Measurements from ENCODE around the gene RNF220.
A peak's percentile ranks its signal among the peaks of the same experiment; 100 is the strongest.

RNF220 gene

DNA sequence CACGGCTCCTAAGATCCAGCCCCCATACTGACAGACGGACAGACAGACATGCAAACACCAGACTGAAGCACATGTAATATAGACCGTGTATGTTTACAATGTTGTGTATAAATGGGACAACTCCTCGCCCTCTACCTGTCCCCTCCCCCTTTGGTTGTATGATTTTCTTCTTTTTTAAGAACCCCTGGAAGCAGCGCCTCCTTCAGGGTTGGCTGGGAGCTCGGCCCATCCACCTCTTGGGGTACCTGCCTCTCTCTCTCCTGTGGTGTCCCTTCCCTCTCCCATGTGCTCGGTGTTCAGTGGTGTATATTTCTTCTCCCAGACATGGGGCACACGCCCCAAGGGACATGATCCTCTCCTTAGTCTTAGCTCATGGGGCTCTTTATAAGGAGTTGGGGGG lies 246.0 kb downstream of the RNF220 start:
- no peak overlapping the region for H3K4me2 ChIP-seq (ENCODE audit: low read length)
- peaks cover 6% of the 10 kb centered on the region; the same call in 1 of the 2 replicates for H3F3A ChIP-seq (ENCODE audit: control insufficient read depth, insufficient read depth)
- no peak for TF ChIP-seq EZH2phosphoT487 (IDR thresholded peaks at IDR 0.05; ENCODE audit: borderline replicate concordance, low read length)
- TF ChIP-seq, protein P1, sequence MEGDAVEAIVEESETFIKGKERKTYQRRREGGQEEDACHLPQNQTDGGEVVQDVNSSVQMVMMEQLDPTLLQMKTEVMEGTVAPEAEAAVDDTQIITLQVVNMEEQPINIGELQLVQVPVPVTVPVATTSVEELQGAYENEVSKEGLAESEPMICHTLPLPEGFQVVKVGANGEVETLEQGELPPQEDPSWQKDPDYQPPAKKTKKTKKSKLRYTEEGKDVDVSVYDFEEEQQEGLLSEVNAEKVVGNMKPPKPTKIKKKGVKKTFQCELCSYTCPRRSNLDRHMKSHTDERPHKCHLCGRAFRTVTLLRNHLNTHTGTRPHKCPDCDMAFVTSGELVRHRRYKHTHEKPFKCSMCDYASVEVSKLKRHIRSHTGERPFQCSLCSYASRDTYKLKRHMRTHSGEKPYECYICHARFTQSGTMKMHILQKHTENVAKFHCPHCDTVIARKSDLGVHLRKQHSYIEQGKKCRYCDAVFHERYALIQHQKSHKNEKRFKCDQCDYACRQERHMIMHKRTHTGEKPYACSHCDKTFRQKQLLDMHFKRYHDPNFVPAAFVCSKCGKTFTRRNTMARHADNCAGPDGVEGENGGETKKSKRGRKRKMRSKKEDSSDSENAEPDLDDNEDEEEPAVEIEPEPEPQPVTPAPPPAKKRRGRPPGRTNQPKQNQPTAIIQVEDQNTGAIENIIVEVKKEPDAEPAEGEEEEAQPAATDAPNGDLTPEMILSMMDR (IDR thresholded peaks at IDR 0.05; ENCODE audit: low read depth, low read length, poor library complexity, severe bottlenecking), result no peak
- H3K9me3 ChIP-seq (ENCODE audit: control insufficient read depth, insufficient read depth, low read length), result no peaks in the 10 kb centered on the region
- no peaks in the 10 kb centered on the region for H3K27me3 ChIP-seq (ENCODE audit: control insufficient read depth, low read length)
- no peaks in the 10 kb centered on the region for H3K79me2 ChIP-seq (ENCODE audit: control insufficient read depth, low read length)
- H3K27ac ChIP-seq (ENCODE audit: low read depth, low read length), result no peak overlapping the region
- H3K4me3 ChIP-seq (ENCODE audit: low read length), result no peak overlapping the region
- 0 out of 2 replicates have a peak, but pooled peaks cover 3% of the 10 kb centered on the region for H4K20me1 ChIP-seq (ENCODE audit: control insufficient read depth, insufficient read depth, low read depth, low read length)
- H3K36me3 ChIP-seq (ENCODE audit: control insufficient read depth, low read length), result peaks cover 46% of the 10 kb centered on the region
- H3K4me1 ChIP-seq (ENCODE audit: control insufficient read depth, low read length), result no peaks in the 10 kb centered on the region
- H3K9me2 ChIP-seq (replicated peaks; ENCODE audit: control insufficient read depth, low read length), result no peaks in the 10 kb centered on the region

DNA sequence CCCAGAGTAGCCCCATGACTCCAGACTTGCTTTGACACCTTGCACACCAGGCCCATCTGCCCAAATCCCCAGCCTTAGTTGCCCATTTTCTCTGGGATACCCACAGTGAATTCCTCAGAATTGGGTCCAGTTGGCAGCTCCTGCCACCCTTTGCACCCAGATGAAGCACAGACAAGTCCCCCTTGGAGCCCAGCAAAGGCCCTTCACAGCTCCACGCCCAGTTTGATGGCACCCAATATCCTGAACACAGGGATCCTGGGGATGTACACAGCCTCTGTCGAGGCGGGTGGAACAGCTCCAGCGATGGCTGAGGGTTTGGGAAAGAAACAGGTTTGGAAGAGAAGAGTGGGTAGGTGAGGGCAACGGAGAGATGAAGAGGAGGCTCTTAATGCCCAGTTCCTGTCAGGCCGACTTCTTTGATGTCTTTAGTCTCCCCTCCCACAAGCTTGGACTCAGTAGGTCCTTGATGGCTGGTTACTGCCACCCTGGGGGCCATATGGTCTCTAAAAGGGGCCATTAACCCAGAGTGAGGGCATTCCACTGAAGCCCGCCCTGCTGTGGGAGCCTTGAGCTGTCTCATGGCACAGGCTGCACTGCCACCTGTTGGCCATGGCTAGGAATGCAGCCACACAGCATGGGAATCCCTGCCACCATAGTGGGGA lies 247.5 kb downstream of the RNF220 start:
- Histone ChIP-seq H3K4me1 (ENCODE audit: control insufficient read depth, low read length) (no peaks in the 10 kb centered on the region), H4K20me1 (ENCODE audit: control insufficient read depth, insufficient read depth, low read depth, low read length) (0 out of 2 replicates have a peak, but pooled peaks cover 3% of the 10 kb centered on the region), H3K9me2 (replicated peaks; ENCODE audit: control insufficient read depth, low read length) (no peaks in the 10 kb centered on the region), H3K4me2 (ENCODE audit: low read length) (no peak overlapping the region), H3K27ac (ENCODE audit: low read depth, low read length) (no peak overlapping the region), H3K36me3 (ENCODE audit: control insufficient read depth, low read length) (peaks cover 32% of the 10 kb centered on the region), H3K27me3 (ENCODE audit: control insufficient read depth, low read length) (no peaks in the 10 kb centered on the region), H3F3A (ENCODE audit: control insufficient read depth, insufficient read depth) (peaks cover 6% of the 10 kb centered on the region; the same call in 1 of the 2 replicates), H3K79me2 (ENCODE audit: control insufficient read depth, low read length) (no peaks in the 10 kb centered on the region), H3K4me3 (ENCODE audit: low read length) (no peak overlapping the region), H3K9me3 (ENCODE audit: control insufficient read depth, insufficient read depth, low read length) (no peaks in the 10 kb centered on the region)
- TF ChIP-seq, protein P1 (IDR thresholded peaks at IDR 0.05; ENCODE audit: low read depth, low read length, poor library complexity, severe bottlenecking), result peak; percentile 95
- TF ChIP-seq EZH2phosphoT487 (IDR thresholded peaks at IDR 0.05; ENCODE audit: borderline replicate concordance, low read length), result no peak

DNA sequence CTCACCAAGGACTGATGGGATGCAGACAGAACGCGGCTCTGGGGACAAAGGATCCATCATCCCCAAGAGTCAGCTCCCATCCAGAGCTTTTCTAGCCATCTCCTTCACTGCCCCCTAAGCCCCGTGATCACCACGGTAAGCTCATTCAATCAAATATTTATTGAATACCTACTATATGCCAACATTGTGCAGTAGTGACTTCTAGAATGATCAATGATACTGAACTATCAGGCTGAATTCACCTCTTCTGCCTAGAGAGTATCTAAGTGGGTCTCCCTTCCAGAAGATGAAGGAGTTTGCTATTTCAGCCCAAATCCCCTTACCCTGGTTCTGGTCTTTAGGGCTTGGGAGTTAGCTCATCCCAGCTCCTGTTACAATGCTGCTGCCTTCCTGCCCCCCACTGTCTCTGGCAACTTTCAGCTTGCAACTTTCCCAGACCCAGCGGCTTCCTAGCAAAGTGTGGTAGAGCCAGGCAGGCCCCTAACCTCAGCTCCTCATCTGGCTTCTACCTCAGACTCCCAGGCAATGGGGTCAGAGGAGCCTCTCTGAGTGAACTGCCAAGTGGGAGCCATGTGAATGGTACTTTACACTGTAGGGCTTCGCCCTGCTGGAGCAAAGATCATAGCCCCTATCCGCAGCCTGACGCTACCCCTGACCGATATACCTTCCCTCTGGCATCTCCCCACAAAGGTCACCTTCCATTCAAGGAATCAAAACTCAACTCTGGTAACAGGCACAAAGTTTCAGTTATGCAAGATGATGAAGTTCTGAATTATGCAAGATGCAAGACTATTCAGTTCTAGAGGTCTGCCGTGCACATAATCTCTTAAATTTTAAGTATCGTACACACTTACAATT lies 248.3 kb downstream of the RNF220 start:
- Histone ChIP-seq H3K36me3 (ENCODE audit: control insufficient read depth, low read length) (peaks cover 26% of the 10 kb centered on the region), H3K79me2 (ENCODE audit: control insufficient read depth, low read length) (no peaks in the 10 kb centered on the region), H3K4me1 (ENCODE audit: control insufficient read depth, low read length) (no peaks in the 10 kb centered on the region), H3F3A (ENCODE audit: control insufficient read depth, insufficient read depth) (peaks cover 6% of the 10 kb centered on the region; the same call in 1 of the 2 replicates), H4K20me1 (ENCODE audit: control insufficient read depth, insufficient read depth, low read depth, low read length) (0 out of 2 replicates have a peak, but pooled peaks cover 3% of the 10 kb centered on the region), H3K27ac (ENCODE audit: low read depth, low read length) (no peak overlapping the region), H3K27me3 (ENCODE audit: control insufficient read depth, low read length) (no peaks in the 10 kb centered on the region), H3K4me2 (ENCODE audit: low read length) (no peak overlapping the region), H3K9me2 (replicated peaks; ENCODE audit: control insufficient read depth, low read length) (no peaks in the 10 kb centered on the region), H3K4me3 (ENCODE audit: low read length) (no peak overlapping the region), H3K9me3 (ENCODE audit: control insufficient read depth, insufficient read depth, low read length) (no peaks in the 10 kb centered on the region)
- no peak for TF ChIP-seq EZH2phosphoT487 (IDR thresholded peaks at IDR 0.05; ENCODE audit: borderline replicate concordance, low read length)
- TF ChIP-seq, protein P1 (IDR thresholded peaks at IDR 0.05; ENCODE audit: low read depth, low read length, poor library complexity, severe bottlenecking), result no peak
